Gastrocnemius medialis (tissue), 4 donors: ENCODE measurements around the gene TMEM117.

Experiments
- CTCF ChIP-seq, 5 experiments: fragments of 450-650 bp in 3 of 5; fragments of 200-600 bp in 2 of 5; sonication (generic) in 2 of 5; IDR thresholded peaks in 4 of 5; conservative IDR thresholded peaks in 1 of 5; 1 replicate in 4 of 5; 2 replicates in 1 of 5; pipeline ENCODE4 v1.5.1; 2016 to 2019; ENCODE audit warnings: antibody characterized with exemption in 5 of 5, mild to moderate bottlenecking in 3 of 5, moderate library complexity in 3 of 5
- POLR2A ChIP-seq, 2 donors: fragments of 450-650 bp; IDR thresholded peaks; one replicate each; pipeline ENCODE4 v1.6.1; 2017; ENCODE audit warnings: antibody characterized with exemption in 2 of 2, mild to moderate bottlenecking in 2 of 2, moderate library complexity in 2 of 2

DNA sequence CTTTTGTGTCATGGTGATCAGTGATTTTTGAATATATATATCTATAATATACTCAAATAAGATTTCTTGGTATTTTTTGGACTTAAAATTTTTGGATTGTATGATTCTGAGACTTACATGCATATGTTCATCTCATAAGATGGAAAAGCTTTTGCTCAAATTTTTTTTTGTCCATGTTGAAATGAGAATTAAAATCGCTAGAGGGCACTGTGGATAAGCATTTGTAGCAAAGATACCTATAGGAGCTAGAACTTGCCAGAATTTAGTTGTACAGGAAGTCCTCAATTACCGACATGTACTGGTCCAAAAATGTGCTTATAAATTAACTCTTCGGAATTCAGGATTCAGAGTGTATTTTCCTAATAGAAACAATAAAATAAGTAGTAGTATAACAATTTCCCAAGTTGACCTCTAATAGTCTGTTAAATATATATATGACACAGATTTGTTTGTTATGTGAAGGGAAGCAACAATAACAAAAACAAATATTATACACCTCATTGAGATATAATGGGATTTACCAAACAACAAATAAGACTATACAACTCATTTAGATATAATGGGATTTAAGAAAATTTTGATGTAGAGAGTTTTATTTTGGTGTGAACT, 179.6 kb downstream of the TMEM117 start:
- TF ChIP-seq CTCF (IDR thresholded peaks at IDR 0.05 in 4 of 5, conservative IDR thresholded peaks at IDR 0.05 in 1 of 5) (peak in 4 of 5 experiments; percentile 30 to 59 (median 56)), POLR2A (IDR thresholded peaks at IDR 0.05) (no peak)
